ENCODE data around the gene HBEGF.

The HBEGF gene

DNA sequence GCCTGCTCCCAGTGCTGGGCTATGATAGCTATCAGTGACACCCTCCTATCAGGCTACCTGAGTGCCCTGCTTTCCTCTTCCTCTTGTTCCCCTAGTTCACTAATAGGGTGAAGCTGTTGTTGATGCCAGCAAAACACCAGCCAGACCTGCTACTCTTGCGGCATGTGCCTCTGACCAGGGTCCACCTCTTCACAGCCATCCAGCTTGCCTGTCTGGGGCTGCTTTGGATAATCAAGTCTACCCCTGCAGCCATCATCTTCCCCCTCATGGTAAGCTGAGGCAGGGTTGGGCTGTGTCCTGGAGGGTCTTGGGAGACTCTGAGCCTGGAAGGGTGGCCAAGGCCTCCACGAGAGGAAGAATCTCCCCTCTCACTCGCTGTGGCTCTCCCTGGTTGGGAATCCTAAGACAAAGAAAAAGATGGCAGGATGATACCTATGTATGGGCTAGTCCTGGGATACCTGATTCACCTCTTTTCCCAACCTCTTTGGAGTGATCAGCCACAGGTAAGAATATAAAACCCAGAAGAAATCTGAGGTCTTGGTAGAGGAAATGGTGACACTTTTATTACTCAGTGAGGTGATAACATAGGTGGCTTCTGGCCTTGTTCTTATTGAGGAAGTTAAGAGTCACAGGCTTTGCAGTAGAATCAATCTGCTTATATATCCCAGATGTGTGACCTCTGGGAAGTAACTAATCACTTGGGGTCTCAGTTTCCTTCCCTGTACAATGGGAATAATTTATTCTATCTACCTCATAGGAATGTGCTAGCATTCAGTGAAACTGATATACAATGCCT is 25.2 kb upstream of the HBEGF start:
- Histone ChIP-seq H3K27ac (ENCODE audit: low read depth, low read length) (no peak overlapping the region), H3K27me3 (ENCODE audit: insufficient read depth, low read length) (no peaks in the 10 kb centered on the region), H3K36me3 (ENCODE audit: insufficient read depth, low read length) (no peaks in the 10 kb centered on the region), H3K4me1 (ENCODE audit: insufficient read depth, low read length) (no peaks in the 10 kb centered on the region; the same call in 1 of the 2 replicates), H3K9ac (ENCODE audit: low read depth, low read length) (no peak overlapping the region), H3K9me3 (ENCODE audit: insufficient read depth, low read depth, low read length) (no peaks in the 10 kb centered on the region), H3K4me3 (ENCODE audit: low read length) (no peak overlapping the region)
- 97% methylated on average over 3 of the region's 3 CpGs for WGBS

DNA sequence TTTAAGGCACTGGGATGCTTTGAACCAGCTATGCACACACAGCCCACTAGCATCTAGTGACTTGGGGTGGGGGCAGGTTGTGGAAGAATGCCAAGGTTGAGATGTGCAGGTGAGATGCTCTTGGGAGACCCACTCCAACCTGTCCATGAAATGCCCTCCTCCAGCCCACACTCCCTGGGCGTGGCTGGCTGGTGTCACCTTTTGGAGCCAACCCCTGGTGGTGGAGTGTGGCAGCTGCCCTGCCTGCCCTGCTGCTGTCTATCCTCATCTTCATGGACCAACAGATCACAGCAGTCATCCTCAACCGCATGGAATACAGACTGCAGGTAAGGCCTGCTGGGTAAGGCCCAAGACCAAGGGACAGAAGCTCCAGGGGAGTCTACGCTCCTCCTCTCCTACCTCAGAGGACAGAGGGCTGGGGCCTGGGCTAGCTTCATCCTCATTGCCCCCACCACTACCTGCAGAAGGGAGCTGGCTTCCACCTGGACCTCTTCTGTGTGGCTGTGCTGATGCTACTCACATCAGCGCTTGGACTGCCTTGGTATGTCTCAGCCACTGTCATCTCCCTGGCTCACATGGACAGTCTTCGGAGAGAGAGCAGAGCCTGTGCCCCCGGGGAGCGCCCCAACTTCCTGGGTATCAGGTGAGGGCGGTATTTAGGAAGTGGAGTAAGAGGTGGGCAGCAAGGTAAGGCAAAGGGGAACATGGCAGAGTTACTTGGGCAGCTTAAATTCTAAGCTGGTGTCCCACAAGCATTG is 21.0 kb upstream of the HBEGF start:
- H3K4me1 ChIP-seq (ENCODE audit: insufficient read depth, low read length), result no peaks in the 10 kb centered on the region
- peaks cover 11% of the 10 kb centered on the region for H3K27me3 ChIP-seq (ENCODE audit: insufficient read depth, low read length)
- WGBS, result 91% methylated on average over 8 of the region's 8 CpGs
- H3K27ac ChIP-seq (ENCODE audit: low read depth, low read length), result no peak overlapping the region
- no peaks in the 10 kb centered on the region for H3K9me3 ChIP-seq (ENCODE audit: insufficient read depth, low read depth, low read length)
- H3K9ac ChIP-seq (ENCODE audit: low read depth, low read length), result no peak overlapping the region
- H3K4me3 ChIP-seq (ENCODE audit: low read length), result no peak overlapping the region
- H3K36me3 ChIP-seq (ENCODE audit: insufficient read depth, low read length), result no peaks in the 10 kb centered on the region

DNA sequence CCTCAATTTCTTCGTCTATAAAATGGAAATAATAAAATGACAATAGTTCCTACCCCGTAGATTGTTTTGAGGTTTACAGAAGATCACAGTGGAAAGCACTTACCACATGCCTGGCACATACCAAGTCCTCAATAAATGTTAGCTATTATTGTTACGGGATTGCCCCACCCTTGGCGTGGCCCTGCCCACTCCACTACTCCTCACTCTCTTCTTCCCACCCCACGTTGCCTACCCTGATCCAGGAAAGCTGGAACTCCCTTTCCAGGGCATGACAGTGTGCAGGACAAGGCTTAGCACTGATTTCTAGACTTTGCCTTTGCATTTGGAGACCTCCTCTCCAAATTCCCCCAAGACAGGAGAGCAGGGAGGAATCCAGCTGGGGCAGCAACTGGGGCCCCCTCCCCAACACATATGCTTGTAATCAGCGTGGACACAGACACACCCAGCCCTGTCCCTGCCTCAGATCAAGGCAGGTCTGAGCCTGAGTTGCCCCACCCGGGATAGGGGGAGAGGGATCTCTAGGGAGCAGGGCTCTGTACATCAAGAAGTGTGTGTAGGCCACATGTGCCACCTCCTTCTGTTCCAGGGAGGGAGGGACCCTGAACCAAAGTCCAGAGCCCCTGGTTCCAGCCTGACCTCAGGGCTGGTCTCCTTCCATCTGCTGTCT is 20.3 kb upstream of the HBEGF start:
- no peak overlapping the region for H3K9ac ChIP-seq (ENCODE audit: low read depth, low read length)
- no peak overlapping the region for H3K4me3 ChIP-seq (ENCODE audit: low read length)
- H3K27ac ChIP-seq (ENCODE audit: low read depth, low read length), result no peak overlapping the region
- H3K36me3 ChIP-seq (ENCODE audit: insufficient read depth, low read length), result no peaks in the 10 kb centered on the region
- no peaks in the 10 kb centered on the region for H3K4me1 ChIP-seq (ENCODE audit: insufficient read depth, low read length)
- 83% methylated on average over 6 of the region's 7 CpGs for WGBS
- H3K9me3 ChIP-seq (ENCODE audit: insufficient read depth, low read depth, low read length), result no peaks in the 10 kb centered on the region
- H3K27me3 ChIP-seq (ENCODE audit: insufficient read depth, low read length), result peaks cover 11% of the 10 kb centered on the region

DNA sequence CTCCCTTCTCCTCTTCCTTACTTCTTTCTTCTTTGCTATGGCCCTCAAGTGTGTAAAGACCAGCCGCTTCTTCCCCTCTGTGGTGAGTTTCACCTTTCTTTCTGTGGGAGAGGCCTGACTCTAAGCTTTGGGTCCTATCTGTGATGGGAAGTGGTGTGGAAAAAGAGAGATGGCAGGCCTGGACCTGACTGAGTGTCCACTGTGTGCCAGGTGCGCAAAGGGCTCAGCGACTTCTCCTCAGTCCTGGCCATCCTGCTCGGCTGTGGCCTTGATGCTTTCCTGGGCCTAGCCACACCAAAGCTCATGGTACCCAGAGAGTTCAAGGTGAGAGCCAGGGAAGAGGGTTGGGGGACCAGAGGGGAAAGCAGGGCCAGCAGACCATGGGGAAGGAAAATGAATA is 19.5 kb upstream of the HBEGF start:
- Histone ChIP-seq H3K4me3 (ENCODE audit: low read length) (no peak overlapping the region), H3K4me1 (ENCODE audit: insufficient read depth, low read length) (no peaks in the 10 kb centered on the region)
- 94% methylated on average over 4 of the region's 4 CpGs for WGBS

DNA sequence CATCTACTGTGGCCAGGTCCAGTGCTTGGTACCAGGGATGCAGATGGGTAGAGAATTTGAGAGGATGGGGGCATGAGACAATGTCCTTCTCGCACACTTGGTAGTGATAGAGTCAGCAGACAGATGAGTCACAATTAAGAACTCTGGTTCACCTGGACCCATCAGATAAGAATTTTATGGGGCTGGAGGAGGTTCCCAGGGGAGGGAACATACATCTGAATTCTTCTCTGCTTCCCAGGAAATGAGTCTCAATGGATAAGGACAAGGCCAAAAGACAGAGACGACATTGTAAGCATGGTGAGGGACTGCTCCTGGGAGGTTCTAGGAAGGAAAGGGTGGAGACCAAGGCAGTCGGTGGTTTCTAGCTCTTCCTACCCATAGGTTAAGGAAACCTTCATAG is 18.9 kb upstream of the HBEGF start:
- no peaks in the 10 kb centered on the region for H3K4me1 ChIP-seq (ENCODE audit: insufficient read depth, low read length)
- 95% methylated on average over 3 of the region's 3 CpGs for WGBS

More for the DNA sequence above, 19.5 kb upstream of the HBEGF start:
- Histone ChIP-seq H3K36me3 (ENCODE audit: insufficient read depth, low read length) (no peaks in the 10 kb centered on the region), H3K27ac (ENCODE audit: low read depth, low read length) (no peak overlapping the region), H3K9me3 (ENCODE audit: insufficient read depth, low read depth, low read length) (no peaks in the 10 kb centered on the region), H3K27me3 (ENCODE audit: insufficient read depth, low read length) (peaks cover 11% of the 10 kb centered on the region), H3K9ac (ENCODE audit: low read depth, low read length) (no peak overlapping the region)

DNA sequence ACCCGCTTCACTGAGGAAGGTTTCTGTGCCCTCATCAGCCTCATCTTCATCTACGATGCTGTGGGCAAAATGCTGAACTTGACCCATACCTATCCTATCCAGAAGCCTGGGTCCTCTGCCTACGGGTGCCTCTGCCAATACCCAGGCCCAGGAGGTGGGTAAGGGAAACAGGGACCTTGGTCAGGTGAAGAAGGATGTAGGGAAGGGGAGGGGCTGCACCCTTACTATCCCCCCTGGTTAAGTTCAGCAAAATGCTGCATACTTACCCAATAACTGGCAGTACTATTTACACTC is 18.0 kb upstream of the HBEGF start:
- Histone ChIP-seq H3K4me1 (ENCODE audit: insufficient read depth, low read length) (no peaks in the 10 kb centered on the region), H3K36me3 (ENCODE audit: insufficient read depth, low read length) (no peaks in the 10 kb centered on the region), H3K27me3 (ENCODE audit: insufficient read depth, low read length) (peaks cover 11% of the 10 kb centered on the region), H3K4me3 (ENCODE audit: low read length) (no peak overlapping the region), H3K27ac (ENCODE audit: low read depth, low read length) (no peak overlapping the region), H3K9me3 (ENCODE audit: insufficient read depth, low read depth, low read length) (no peaks in the 10 kb centered on the region), H3K9ac (ENCODE audit: low read depth, low read length) (no peak overlapping the region)
- 97% methylated on average over 2 of the region's 3 CpGs for WGBS

More for the DNA sequence above, 18.9 kb upstream of the HBEGF start:
- no peaks in the 10 kb centered on the region for H3K36me3 ChIP-seq (ENCODE audit: insufficient read depth, low read length)
- H3K27me3 ChIP-seq (ENCODE audit: insufficient read depth, low read length), result peaks cover 11% of the 10 kb centered on the region
- H3K9ac ChIP-seq (ENCODE audit: low read depth, low read length), result no peak overlapping the region
- H3K9me3 ChIP-seq (ENCODE audit: insufficient read depth, low read depth, low read length), result no peaks in the 10 kb centered on the region
- H3K4me3 ChIP-seq (ENCODE audit: low read length), result no peak overlapping the region
- no peak overlapping the region for H3K27ac ChIP-seq (ENCODE audit: low read depth, low read length)

DNA sequence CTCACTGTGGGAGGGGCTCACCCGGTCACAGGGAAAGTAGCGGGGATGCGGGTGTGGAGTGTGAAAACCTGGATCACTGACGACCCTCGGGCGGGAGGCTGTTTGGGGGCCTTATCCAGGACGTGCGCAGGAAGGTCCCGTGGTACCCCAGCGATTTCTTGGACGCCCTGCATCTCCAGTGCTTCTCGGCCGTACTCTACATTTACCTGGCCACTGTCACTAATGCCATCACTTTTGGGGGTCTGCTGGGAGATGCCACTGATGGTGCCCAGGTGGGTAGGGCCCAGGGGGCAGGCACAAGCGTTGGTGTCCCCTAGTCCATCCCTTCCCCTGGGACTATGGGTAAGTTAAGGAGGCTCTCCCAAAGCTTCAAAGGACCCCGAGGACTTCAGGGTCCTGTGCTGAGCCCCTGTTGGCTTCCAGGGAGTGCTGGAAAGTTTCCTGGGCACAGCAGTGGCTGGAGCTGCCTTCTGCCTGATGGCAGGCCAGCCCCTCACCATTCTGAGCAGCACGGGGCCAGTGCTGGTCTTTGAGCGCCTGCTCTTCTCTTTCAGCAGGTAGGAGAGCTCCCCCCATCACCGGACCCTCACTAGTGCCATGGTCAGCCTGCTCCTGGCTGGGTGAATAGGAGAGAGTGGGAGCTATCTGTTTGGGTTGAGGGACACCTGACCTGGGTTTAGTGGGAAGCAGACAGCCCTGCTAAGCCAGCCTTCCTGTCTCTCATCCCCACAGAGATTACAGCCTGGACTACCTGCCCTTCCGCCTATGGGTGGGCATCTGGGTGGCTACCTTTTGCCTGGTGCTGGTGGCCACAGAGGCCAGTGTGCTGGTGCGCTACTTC is 17.4 kb upstream of the HBEGF start:
- Histone ChIP-seq H3K27me3 (ENCODE audit: insufficient read depth, low read length) (peaks cover 11% of the 10 kb centered on the region), H3K9ac (ENCODE audit: low read depth, low read length) (peak overlapping the region; percentile 64), H3K27ac (ENCODE audit: low read depth, low read length) (no peak overlapping the region), H3K9me3 (ENCODE audit: insufficient read depth, low read depth, low read length) (no peaks in the 10 kb centered on the region), H3K36me3 (ENCODE audit: insufficient read depth, low read length) (no peaks in the 10 kb centered on the region), H3K4me1 (ENCODE audit: insufficient read depth, low read length) (no peaks in the 10 kb centered on the region), H3K4me3 (ENCODE audit: low read length) (peak overlapping the region; percentile 66)
- 70% methylated on average over 20 of the region's 20 CpGs for WGBS

DNA sequence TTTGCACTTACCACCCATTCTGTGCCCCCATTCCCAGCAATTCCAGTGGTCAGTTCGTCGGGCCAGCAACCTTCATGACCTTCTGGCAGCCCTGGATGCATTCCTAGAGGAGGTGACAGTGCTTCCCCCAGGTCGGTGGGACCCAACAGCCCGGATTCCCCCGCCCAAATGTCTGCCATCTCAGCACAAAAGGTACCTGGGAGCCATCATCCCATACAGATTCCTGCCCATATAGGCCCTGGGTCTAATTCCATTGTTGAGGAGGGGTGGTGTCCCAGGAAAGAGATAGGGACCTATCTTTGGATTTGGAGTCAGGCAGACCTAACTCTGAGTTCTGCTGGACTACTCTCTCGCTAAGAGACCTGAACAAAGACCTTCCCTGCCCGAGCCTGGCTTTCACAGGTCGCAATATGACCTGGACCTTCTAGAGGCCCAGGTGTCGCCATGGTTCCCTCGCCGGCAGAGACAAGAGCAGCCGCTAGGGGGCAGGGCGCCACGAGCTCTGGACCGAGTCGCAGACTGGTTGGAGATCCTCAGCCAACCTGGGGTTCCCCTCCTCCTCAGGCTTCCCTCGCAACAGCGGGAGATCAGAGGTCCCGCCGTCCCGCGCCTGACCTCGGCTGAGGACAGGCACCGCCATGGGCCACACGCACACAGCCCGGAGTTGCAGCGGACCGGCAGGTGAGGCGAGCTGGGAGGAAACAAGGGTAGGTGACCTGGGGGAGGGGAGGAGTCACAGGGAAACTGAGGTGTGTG is 16.6 kb upstream of the HBEGF start:
- Histone ChIP-seq H3K36me3 (ENCODE audit: insufficient read depth, low read length) (no peaks in the 10 kb centered on the region), H3K27me3 (ENCODE audit: insufficient read depth, low read length) (peaks cover 11% of the 10 kb centered on the region), H3K9ac (ENCODE audit: low read depth, low read length) (peak overlapping the region; percentile 64), H3K4me3 (ENCODE audit: low read length) (peak overlapping the region; percentile 66), H3K9me3 (ENCODE audit: insufficient read depth, low read depth, low read length) (no peaks in the 10 kb centered on the region), H3K27ac (ENCODE audit: low read depth, low read length) (no peak overlapping the region), H3K4me1 (ENCODE audit: insufficient read depth, low read length) (no peaks in the 10 kb centered on the region)
- 15% methylated on average over 29 of the region's 29 CpGs for WGBS

DNA sequence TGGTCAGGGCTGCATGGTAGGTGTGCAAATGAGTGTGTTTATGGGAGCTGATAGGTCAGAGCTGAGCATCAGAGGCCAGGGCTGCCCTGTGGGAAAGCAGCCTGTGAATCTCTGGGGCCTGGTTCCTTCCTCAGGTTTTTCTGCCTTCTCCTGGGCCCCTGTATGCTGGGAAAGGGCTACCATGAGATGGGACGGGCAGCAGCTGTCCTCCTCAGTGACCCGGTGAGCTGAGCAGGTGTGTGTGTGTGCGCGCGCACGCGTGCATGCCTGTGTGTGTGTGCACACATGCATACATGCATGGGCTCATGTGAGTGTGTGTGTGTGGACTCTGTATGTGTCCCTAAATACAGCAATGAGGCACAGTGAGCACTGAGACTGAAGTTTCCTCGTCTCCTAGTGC is 15.9 kb upstream of the HBEGF start:
- 95% methylated on average over 8 of the region's 8 CpGs for WGBS
- no peak overlapping the region for H3K4me3 ChIP-seq (ENCODE audit: low read length)
- H3K9me3 ChIP-seq (ENCODE audit: insufficient read depth, low read depth, low read length), result no peaks in the 10 kb centered on the region
- H3K27me3 ChIP-seq (ENCODE audit: insufficient read depth, low read length), result peaks cover 11% of the 10 kb centered on the region
- no peak overlapping the region for H3K27ac ChIP-seq (ENCODE audit: low read depth, low read length)
- no peaks in the 10 kb centered on the region for H3K4me1 ChIP-seq (ENCODE audit: insufficient read depth, low read length)
- no peaks in the 10 kb centered on the region for H3K36me3 ChIP-seq (ENCODE audit: insufficient read depth, low read length)
- no peak overlapping the region for H3K9ac ChIP-seq (ENCODE audit: low read depth, low read length)

DNA sequence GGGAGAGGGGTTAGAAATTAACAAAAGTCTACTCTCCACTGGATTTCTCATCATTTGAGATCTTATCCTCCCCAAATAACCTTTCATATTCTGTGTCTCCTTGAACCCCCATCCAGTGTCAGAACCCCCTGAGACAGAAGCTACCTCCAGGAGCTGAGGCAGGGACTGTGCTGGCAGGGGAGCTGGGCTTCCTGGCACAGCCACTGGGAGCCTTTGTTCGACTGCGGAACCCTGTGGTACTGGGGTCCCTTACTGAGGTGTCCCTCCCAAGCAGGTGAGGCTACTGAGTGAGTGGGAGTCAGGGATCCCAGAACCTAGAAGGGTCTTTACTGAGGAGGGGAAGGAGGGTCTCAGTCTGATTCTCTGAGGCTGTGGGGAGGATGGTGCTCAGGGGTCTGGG is 15.5 kb upstream of the HBEGF start:
- H3K9me3 ChIP-seq (ENCODE audit: insufficient read depth, low read depth, low read length), result no peaks in the 10 kb centered on the region
- no peaks in the 10 kb centered on the region for H3K4me1 ChIP-seq (ENCODE audit: insufficient read depth, low read length)
- 91% methylated on average over 2 of the region's 2 CpGs for WGBS
- no peak overlapping the region for H3K27ac ChIP-seq (ENCODE audit: low read depth, low read length)
- H3K27me3 ChIP-seq (ENCODE audit: insufficient read depth, low read length), result peaks cover 11% of the 10 kb centered on the region
- H3K4me3 ChIP-seq (ENCODE audit: low read length), result no peak overlapping the region
- no peak overlapping the region for H3K9ac ChIP-seq (ENCODE audit: low read depth, low read length)
- no peaks in the 10 kb centered on the region for H3K36me3 ChIP-seq (ENCODE audit: insufficient read depth, low read length)

Measured in HUES64 (cell line).